ENCODE data around the gene ETDB.
A peak's percentile ranks its signal among the peaks of the same experiment; 100 is the strongest.

Gene ETDB

GRCh38 chrX:135087867-135088266, 32.5 kb downstream of the ETDB start:
- DNase-seq, result no peak
- H3K4me3 Mint-ChIP-seq, result no peak overlapping the region
- no peak overlapping the region for H3K27ac Mint-ChIP-seq

GRCh38 chrX:135086197-135086854, 34.0 kb downstream of the ETDB start:
- Mint-ChIP-seq H3K36me3 (peaks cover 0 to 3% of the 10 kb centered on the region in 2 donors), H3K27ac (no peak overlapping the region), H3K27me3 (peaks cover 0 to 10% of the 10 kb centered on the region in 2 donors), H3K4me1 (peaks cover 0 to 3% of the 10 kb centered on the region in 2 donors), H3K4me3 (no peak overlapping the region), H3K9me3 (peaks cover 4% of the 10 kb centered on the region in 2 donors)
- DNase-seq, result peak; percentile 39
- peak; percentile 91 to 97 for ATAC-seq (replicated peaks)

More at GRCh38 chrX:135087867-135088266, 32.5 kb downstream of the ETDB start:
- Mint-ChIP-seq H3K27me3 (peaks cover 0 to 10% of the 10 kb centered on the region in 2 donors), H3K9me3 (peaks cover 4% of the 10 kb centered on the region in 2 donors), H3K36me3 (peaks cover 0 to 3% of the 10 kb centered on the region in 2 donors), H3K4me1 (peaks cover 0 to 3% of the 10 kb centered on the region in 2 donors)
- ATAC-seq (replicated peaks), result no peak

GRCh38 chrX:135081693-135082404, 38.5 kb downstream of the ETDB start:
- no peaks in the 10 kb centered on the region for H3K36me3 Mint-ChIP-seq
- no peak overlapping the region for H3K27ac Mint-ChIP-seq
- DNase-seq (no peak), ATAC-seq (replicated peaks) (no peak)
- peaks cover 0 to 3% of the 10 kb centered on the region in 2 donors for H3K4me1 Mint-ChIP-seq
- peaks cover 0 to 15% of the 10 kb centered on the region in 2 donors for H3K27me3 Mint-ChIP-seq
- H3K9me3 Mint-ChIP-seq, result no peaks in the 10 kb centered on the region
- no peak overlapping the region for H3K4me3 Mint-ChIP-seq
